Gastroesophageal sphincter (tissue), 4 donors: ENCODE data around the gene ZC3H18. TPM values are rescaled to one million over a fixed set of nuclear protein-coding genes. Genes with fewer than 3 reads are reported as not detected.

Experiments used
- ATAC-seq: fragments of 150-250 bp; one replicate; pipeline ENCODE4 v1.9.1; 2016; ENCODE audit warnings: mild to moderate bottlenecking, moderate library complexity
- H3K27ac ChIP-seq, 4 donors: fragments of 200-600 bp; sonication (generic) in 3 of 4; 1 replicate in 3 of 4; 2 replicates in 1 of 4; pipeline ENCODE4 v1.5.1; 2016 to 2019
- H3K27me3 ChIP-seq: fragments of 200-600 bp; sonication (generic); one replicate; pipeline ENCODE4 v1.5.1; 2019
- H3K36me3 ChIP-seq, 2 donors: fragments of 200-600 bp; sonication (generic); one replicate each; pipeline ENCODE4 v1.5.1; 2019; ENCODE audit warnings: control low read depth in 1 of 2
- H3K4me1 ChIP-seq, 3 donors: fragments of 200-600 bp; sonication (generic); 1 replicate in 2 of 3; 2 replicates in 1 of 3; pipeline ENCODE4 v1.5.1; 2016 to 2019; ENCODE audit warnings: control low read depth in 2 of 3
- H3K4me3 ChIP-seq, 2 donors: fragments of 200-600 bp; sonication (generic); one replicate each; pipeline ENCODE4 v1.5.1; 2019; ENCODE audit warnings: mild to moderate bottlenecking in 1 of 2, moderate library complexity in 1 of 2
- H3K9me3 ChIP-seq, 3 donors: fragments of 200-600 bp; sonication (generic); one replicate each; pipeline ENCODE4 v1.5.1; 2017 to 2019; ENCODE audit warnings: control low read depth in 2 of 3
- CTCF ChIP-seq, 4 experiments: fragments of 200-600 bp in 2 of 4; fragments of 450-650 bp in 2 of 4; sonication (generic) in 1 of 4; IDR thresholded peaks; one replicate each; pipeline ENCODE4 v1.5.1; 2017 to 2019; ENCODE audit warnings: antibody characterized with exemption in 4 of 4, mild to moderate bottlenecking in 2 of 4, moderate library complexity in 2 of 4
- EP300 ChIP-seq: sonication (generic); formaldehyde crosslinking; IDR thresholded peaks from one replicate; pipeline ENCODE4 v1.6.1; 2017; ENCODE audit warnings: antibody characterized with exemption, mild to moderate bottlenecking
- POLR2A ChIP-seq, 2 donors: fragments of 450-650 bp; IDR thresholded peaks; one replicate each; pipeline ENCODE4 v1.6.1; 2017; ENCODE audit warnings: antibody characterized with exemption in 2 of 2, mild to moderate bottlenecking in 2 of 2, moderate library complexity in 1 of 2
- POLR2AphosphoS5 ChIP-seq: sonication (generic); formaldehyde crosslinking; IDR thresholded peaks from one replicate; pipeline ENCODE4 v1.6.1; 2017; ENCODE audit warnings: antibody characterized with exemption
- WGBS, 2 donors: methylation state at CpG; one replicate each; pipeline ENCODE4 v1.1.5; 2018; ENCODE audit warnings: low coverage in 1 of 2; 5-methylcytosine and 5-hydroxymethylcytosine counted together
- total RNA-seq, 4 donors: library from RNA; depleted of rRNA; stranded (reverse); fragments of >200 nt; gene quantifications; one replicate each; pipeline ENCODE4 v1.1.0, GENCODE V29; 2016

ZC3H18 gene
- total RNA-seq, 4 donors from 2014 or later, result 15.8 to 40.6 (median 23.3) TPM

- Histone ChIP-seq H3K4me3 (no peak overlapping the region), H3K9me3 (no peaks in the 10 kb centered on the region), H3K27me3 (peaks cover 29% of the 10 kb centered on the region), H3K4me1 (peaks cover 0 to 29% (median 9%) of the 10 kb centered on the region in 3 donors), H3K27ac (no peak overlapping the region), H3K36me3 (peaks cover 0 to 72% of the 10 kb centered on the region in 2 donors)
- no peak for ATAC-seq
- 79 to 90% methylated on average over 4 to 13 of the region's 32 CpGs for WGBS, 2 donors
- TF ChIP-seq POLR2AphosphoS5 (no peak), CTCF (IDR thresholded peaks at IDR 0.05) (no peak), EP300 (no peak), POLR2A (IDR thresholded peaks at IDR 0.05) (no peak)
Measured at GRCh38 chr16:88653596-88654362, 83.6 kb downstream of the ZC3H18 start.

- Histone ChIP-seq H3K36me3 (peaks cover 0 to 72% of the 10 kb centered on the region in 2 donors), H3K4me3 (no peak overlapping the region), H3K27me3 (peaks cover 29% of the 10 kb centered on the region), H3K4me1 (peaks cover 0 to 25% (median 9%) of the 10 kb centered on the region in 3 donors), H3K27ac (no peak overlapping the region), H3K9me3 (no peaks in the 10 kb centered on the region)
- ATAC-seq, result no peak
- TF ChIP-seq CTCF (IDR thresholded peaks at IDR 0.05), result no peak
- TF ChIP-seq EP300, result no peak
- no peak for TF ChIP-seq POLR2A (IDR thresholded peaks at IDR 0.05)
- no peak for TF ChIP-seq POLR2AphosphoS5
- 88 to 95% methylated on average over 4 to 17 of the region's 28 CpGs for WGBS, 2 donors
Measured at GRCh38 chr16:88654363-88655052, 84.3 kb downstream of the ZC3H18 start.

GRCh38 chr16:88655053-88655732 lies 85.0 kb downstream of the ZC3H18 start:
- Histone ChIP-seq H3K27me3 (peaks cover 29% of the 10 kb centered on the region), H3K27ac (no peak overlapping the region), H3K36me3 (peaks cover 0 to 72% of the 10 kb centered on the region in 2 donors), H3K9me3 (no peaks in the 10 kb centered on the region), H3K4me3 (no peak overlapping the region), H3K4me1 (peaks cover 0 to 18% (median 9%) of the 10 kb centered on the region in 3 donors)
- TF ChIP-seq CTCF (IDR thresholded peaks at IDR 0.05) (no peak), POLR2AphosphoS5 (no peak), EP300 (no peak), POLR2A (IDR thresholded peaks at IDR 0.05) (no peak)
- ATAC-seq, result no peak
- 94% methylated on average over 31 of the region's 50 CpGs; no CpG with 5 or more reads in 1 of the 2 donors for WGBS, 2 donors

GRCh38 chr16:88655733-88656281 lies 85.6 kb downstream of the ZC3H18 start:
- no peaks in the 10 kb centered on the region for H3K9me3 ChIP-seq
- 80% methylated on average over 7 of the region's 29 CpGs; no CpG with 5 or more reads in 1 of the 2 donors for WGBS, 2 donors
- peaks cover 0 to 72% of the 10 kb centered on the region in 2 donors for H3K36me3 ChIP-seq
- peaks cover 23% of the 10 kb centered on the region for H3K27me3 ChIP-seq
- ATAC-seq, result no peak
- H3K4me3 ChIP-seq, result no peak overlapping the region
- no peak overlapping the region for H3K27ac ChIP-seq
- peaks cover 0 to 12% (median 9%) of the 10 kb centered on the region in 3 donors for H3K4me1 ChIP-seq
- TF ChIP-seq POLR2A (IDR thresholded peaks at IDR 0.05) (no peak), EP300 (no peak), CTCF (IDR thresholded peaks at IDR 0.05) (no peak), POLR2AphosphoS5 (no peak)
